Neural progenitor cell (in vitro differentiated cells): ENCODE measurements around the gene TMBIM4.

ENCODE experiments used
- EZH2 ChIP-seq: fragments of 200-600 bp; sonication (generic); IDR thresholded peaks from 2 replicates; pipeline ENCODE4 v1.6.1; 2017; ENCODE audit warnings: antibody characterized with exemption, mild to moderate bottlenecking, moderate library complexity
- EZH2phosphoT487 ChIP-seq: fragments of 200-600 bp; sonication (generic); IDR thresholded peaks from 2 replicates; pipeline ENCODE4 v1.6.1; 2017; ENCODE audit warnings: antibody characterized with exemption
- TF ChIP-seq, protein P1 (sequence below): fragments of 200-600 bp; sonication (generic); IDR thresholded peaks from 2 replicates; pipeline ENCODE4 v1.5.1; 2017; ENCODE audit warnings: antibody characterized with exemption, mild to moderate bottlenecking

GRCh38 chr12:66196806-66197205 is 27.0 kb upstream of the TMBIM4 start:
- TF ChIP-seq EZH2 (no peak), EZH2phosphoT487 (no peak)
- TF ChIP-seq, protein P1, sequence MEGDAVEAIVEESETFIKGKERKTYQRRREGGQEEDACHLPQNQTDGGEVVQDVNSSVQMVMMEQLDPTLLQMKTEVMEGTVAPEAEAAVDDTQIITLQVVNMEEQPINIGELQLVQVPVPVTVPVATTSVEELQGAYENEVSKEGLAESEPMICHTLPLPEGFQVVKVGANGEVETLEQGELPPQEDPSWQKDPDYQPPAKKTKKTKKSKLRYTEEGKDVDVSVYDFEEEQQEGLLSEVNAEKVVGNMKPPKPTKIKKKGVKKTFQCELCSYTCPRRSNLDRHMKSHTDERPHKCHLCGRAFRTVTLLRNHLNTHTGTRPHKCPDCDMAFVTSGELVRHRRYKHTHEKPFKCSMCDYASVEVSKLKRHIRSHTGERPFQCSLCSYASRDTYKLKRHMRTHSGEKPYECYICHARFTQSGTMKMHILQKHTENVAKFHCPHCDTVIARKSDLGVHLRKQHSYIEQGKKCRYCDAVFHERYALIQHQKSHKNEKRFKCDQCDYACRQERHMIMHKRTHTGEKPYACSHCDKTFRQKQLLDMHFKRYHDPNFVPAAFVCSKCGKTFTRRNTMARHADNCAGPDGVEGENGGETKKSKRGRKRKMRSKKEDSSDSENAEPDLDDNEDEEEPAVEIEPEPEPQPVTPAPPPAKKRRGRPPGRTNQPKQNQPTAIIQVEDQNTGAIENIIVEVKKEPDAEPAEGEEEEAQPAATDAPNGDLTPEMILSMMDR: no peak
